Gastroesophageal sphincter (tissue), 4 donors: Measurements from ENCODE around the gene BPIFA1. TPM values are rescaled to one million over a fixed set of nuclear protein-coding genes. Genes with fewer than 3 reads are reported as not detected.

Source experiments
- ATAC-seq: fragments of 150-250 bp; one replicate; pipeline ENCODE4 v1.9.1; 2016; ENCODE audit warnings: mild to moderate bottlenecking, moderate library complexity
- H3K27ac ChIP-seq, 4 donors: fragments of 200-600 bp; sonication (generic) in 3 of 4; 1 replicate in 3 of 4; 2 replicates in 1 of 4; pipeline ENCODE4 v1.5.1; 2016 to 2019
- H3K27me3 ChIP-seq: fragments of 200-600 bp; sonication (generic); one replicate; pipeline ENCODE4 v1.5.1; 2019
- H3K36me3 ChIP-seq, 2 donors: fragments of 200-600 bp; sonication (generic); one replicate each; pipeline ENCODE4 v1.5.1; 2019; ENCODE audit warnings: control low read depth in 1 of 2
- H3K4me1 ChIP-seq, 3 donors: fragments of 200-600 bp; sonication (generic); 1 replicate in 2 of 3; 2 replicates in 1 of 3; pipeline ENCODE4 v1.5.1; 2016 to 2019; ENCODE audit warnings: control low read depth in 2 of 3
- H3K4me3 ChIP-seq, 2 donors: fragments of 200-600 bp; sonication (generic); one replicate each; pipeline ENCODE4 v1.5.1; 2019; ENCODE audit warnings: mild to moderate bottlenecking in 1 of 2, moderate library complexity in 1 of 2
- H3K9me3 ChIP-seq, 3 donors: fragments of 200-600 bp; sonication (generic); one replicate each; pipeline ENCODE4 v1.5.1; 2017 to 2019; ENCODE audit warnings: control low read depth in 2 of 3
- EP300 ChIP-seq: sonication (generic); formaldehyde crosslinking; IDR thresholded peaks from one replicate; pipeline ENCODE4 v1.6.1; 2017; ENCODE audit warnings: antibody characterized with exemption, mild to moderate bottlenecking
- POLR2A ChIP-seq, 2 donors: fragments of 450-650 bp; IDR thresholded peaks; one replicate each; pipeline ENCODE4 v1.6.1; 2017; ENCODE audit warnings: antibody characterized with exemption in 2 of 2, mild to moderate bottlenecking in 2 of 2, moderate library complexity in 1 of 2
- POLR2AphosphoS5 ChIP-seq: sonication (generic); formaldehyde crosslinking; IDR thresholded peaks from one replicate; pipeline ENCODE4 v1.6.1; 2017; ENCODE audit warnings: antibody characterized with exemption
- WGBS, 2 donors: methylation state at CpG; one replicate each; pipeline ENCODE4 v1.1.5; 2018; ENCODE audit warnings: low coverage in 1 of 2; 5-methylcytosine and 5-hydroxymethylcytosine counted together
- total RNA-seq, 4 donors: library from RNA; depleted of rRNA; stranded (reverse); fragments of >200 nt; gene quantifications; one replicate each; pipeline ENCODE4 v1.1.0, GENCODE V29; 2016
- TF ChIP-seq, protein P1 (sequence below), 4 experiments: fragments of 200-600 bp in 2 of 4; fragments of 450-650 bp in 2 of 4; sonication (generic) in 1 of 4; IDR thresholded peaks; one replicate each; pipeline ENCODE4 v1.5.1; 2017 to 2019; ENCODE audit warnings: antibody characterized with exemption in 4 of 4, mild to moderate bottlenecking in 2 of 4, moderate library complexity in 2 of 4

Gene BPIFA1
- total RNA-seq, 4 donors from 2014 or later, result not detected

DNA sequence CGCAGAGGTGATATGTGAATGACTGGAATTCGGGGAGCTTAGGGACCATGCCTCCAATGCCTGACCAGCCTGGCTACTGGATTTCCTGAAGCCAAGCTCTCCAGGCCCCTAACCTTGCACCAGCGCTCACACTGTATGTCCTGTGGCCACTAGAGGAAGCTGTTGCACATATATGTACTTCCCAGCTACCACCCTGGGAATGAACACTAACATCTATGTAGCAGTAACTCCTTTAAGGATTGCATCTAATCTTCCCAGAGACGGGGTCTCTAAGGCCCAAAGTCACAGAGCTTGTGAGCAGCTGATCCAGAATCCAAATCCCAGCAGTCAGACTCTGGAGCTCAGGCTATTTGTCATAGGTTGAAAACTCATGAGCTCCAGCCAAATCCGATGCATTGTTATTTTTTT lies 26.9 kb downstream of the BPIFA1 start:
- Histone ChIP-seq H3K4me1 (no peaks in the 10 kb centered on the region), H3K27me3 (peaks cover 62% of the 10 kb centered on the region), H3K27ac (no peak overlapping the region), H3K4me3 (no peak overlapping the region), H3K9me3 (peaks cover 0 to 15% (median 0%) of the 10 kb centered on the region in 3 donors), H3K36me3 (no peaks in the 10 kb centered on the region)
- no peak for TF ChIP-seq POLR2A (IDR thresholded peaks at IDR 0.05)
- no peak for TF ChIP-seq EP300
- TF ChIP-seq, protein P1, sequence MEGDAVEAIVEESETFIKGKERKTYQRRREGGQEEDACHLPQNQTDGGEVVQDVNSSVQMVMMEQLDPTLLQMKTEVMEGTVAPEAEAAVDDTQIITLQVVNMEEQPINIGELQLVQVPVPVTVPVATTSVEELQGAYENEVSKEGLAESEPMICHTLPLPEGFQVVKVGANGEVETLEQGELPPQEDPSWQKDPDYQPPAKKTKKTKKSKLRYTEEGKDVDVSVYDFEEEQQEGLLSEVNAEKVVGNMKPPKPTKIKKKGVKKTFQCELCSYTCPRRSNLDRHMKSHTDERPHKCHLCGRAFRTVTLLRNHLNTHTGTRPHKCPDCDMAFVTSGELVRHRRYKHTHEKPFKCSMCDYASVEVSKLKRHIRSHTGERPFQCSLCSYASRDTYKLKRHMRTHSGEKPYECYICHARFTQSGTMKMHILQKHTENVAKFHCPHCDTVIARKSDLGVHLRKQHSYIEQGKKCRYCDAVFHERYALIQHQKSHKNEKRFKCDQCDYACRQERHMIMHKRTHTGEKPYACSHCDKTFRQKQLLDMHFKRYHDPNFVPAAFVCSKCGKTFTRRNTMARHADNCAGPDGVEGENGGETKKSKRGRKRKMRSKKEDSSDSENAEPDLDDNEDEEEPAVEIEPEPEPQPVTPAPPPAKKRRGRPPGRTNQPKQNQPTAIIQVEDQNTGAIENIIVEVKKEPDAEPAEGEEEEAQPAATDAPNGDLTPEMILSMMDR (IDR thresholded peaks at IDR 0.05), result no peak
- no peak for TF ChIP-seq POLR2AphosphoS5
- ATAC-seq, result no peak
- 21 to 23% methylated on average over 4 to 5 of the region's 5 CpGs for WGBS, 2 donors

- ATAC-seq, result no peak
These were observed 28.0 kb downstream of the BPIFA1 start for GRCh38 chr20:33263784-33264183.

GRCh38 chr20:33267701-33268100 lies 31.9 kb downstream of the BPIFA1 start:
- H3K4me1 ChIP-seq, result no peaks in the 10 kb centered on the region
- ATAC-seq, result no peak
- H3K27me3 ChIP-seq, result peaks cover 72% of the 10 kb centered on the region
- H3K27ac ChIP-seq, result no peak overlapping the region
- WGBS, 2 donors, result 30 to 50% methylated on average over 1 to 2 of the region's 3 CpGs
- no peaks in the 10 kb centered on the region for H3K36me3 ChIP-seq
- no peak overlapping the region for H3K4me3 ChIP-seq
- TF ChIP-seq EP300 (no peak), POLR2A (IDR thresholded peaks at IDR 0.05) (no peak), POLR2AphosphoS5 (no peak)
- TF ChIP-seq, protein P1 (IDR thresholded peaks at IDR 0.05), result no peak
- H3K9me3 ChIP-seq, result no peaks in the 10 kb centered on the region

More at GRCh38 chr20:33263784-33264183, 28.0 kb downstream of the BPIFA1 start:
- peaks cover 74% of the 10 kb centered on the region for H3K27me3 ChIP-seq
- no peak overlapping the region for H3K4me3 ChIP-seq
- no peaks in the 10 kb centered on the region for H3K4me1 ChIP-seq
- H3K36me3 ChIP-seq, result no peaks in the 10 kb centered on the region
- no peak overlapping the region for H3K27ac ChIP-seq
- no CpG with 5 or more reads among the region's 5 CpGs for WGBS, 2 donors
- TF ChIP-seq, protein P1 (IDR thresholded peaks at IDR 0.05), result no peak
- no peak for TF ChIP-seq POLR2AphosphoS5
- TF ChIP-seq POLR2A (IDR thresholded peaks at IDR 0.05), result no peak
- no peak for TF ChIP-seq EP300
- H3K9me3 ChIP-seq, result peaks cover 0 to 15% (median 0%) of the 10 kb centered on the region in 3 donors

DNA sequence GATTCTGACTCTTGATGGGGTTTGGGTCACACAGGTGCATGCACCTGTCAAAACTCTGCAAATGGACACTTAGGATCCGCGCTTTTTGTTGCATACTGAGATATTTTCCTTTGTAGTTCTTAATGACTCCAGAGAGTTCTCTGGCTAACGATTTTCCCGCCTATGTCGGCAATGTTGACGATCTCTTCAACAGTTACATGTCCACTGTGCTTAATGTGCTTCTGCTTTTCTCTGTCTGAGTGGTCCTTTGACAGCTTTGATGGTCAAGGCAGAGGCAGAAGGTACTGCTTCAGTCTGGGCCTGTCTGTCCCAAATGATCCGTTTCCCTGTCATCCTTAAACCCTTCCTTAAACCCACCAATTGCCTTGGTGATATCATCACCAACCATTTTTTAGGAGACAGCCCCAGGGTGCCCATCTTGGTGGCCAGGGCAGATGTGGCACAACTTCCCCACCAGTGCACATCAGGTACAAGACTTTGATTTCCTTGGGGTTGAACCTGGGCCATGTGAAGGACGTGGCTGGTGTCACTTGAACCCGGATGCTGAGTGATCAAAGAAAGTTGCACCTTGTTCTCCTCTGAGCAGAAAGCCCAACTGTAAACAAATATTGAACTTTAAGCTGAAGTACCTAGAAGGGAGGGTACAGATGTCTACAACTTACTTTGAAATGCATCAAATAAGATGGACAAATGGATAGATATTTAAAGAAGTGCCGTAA lies 36.5 kb downstream of the BPIFA1 start:
- no peaks in the 10 kb centered on the region for H3K4me1 ChIP-seq
- peaks cover 51% of the 10 kb centered on the region for H3K27me3 ChIP-seq
- WGBS, 2 donors, result 86 to 100% methylated on average over 7 to 8 of the region's 10 CpGs
- ATAC-seq, result no peak
- H3K36me3 ChIP-seq, result no peaks in the 10 kb centered on the region
- H3K4me3 ChIP-seq, result no peak overlapping the region
- H3K27ac ChIP-seq, result no peak overlapping the region
- no peaks in the 10 kb centered on the region for H3K9me3 ChIP-seq
- TF ChIP-seq EP300 (no peak), POLR2A (IDR thresholded peaks at IDR 0.05) (no peak), POLR2AphosphoS5 (no peak)
- TF ChIP-seq, protein P1 (IDR thresholded peaks at IDR 0.05), result no peak
